ENCODE measurements around the gene MMP25.
"Not testable (repeated sequence)": the region's sequence is repeated elsewhere in the genome, so short reads cannot be mapped to it uniquely, and the experiment has no call there.

Gene MMP25

GRCh38 chr16:3074860-3075522 is 28.6 kb downstream of the MMP25 start:
- no peak for DNase-seq (ENCODE audit: low read depth, low spot score)
- Histone ChIP-seq H3K4me3 (ENCODE audit: insufficient read length, low read depth) (no peak overlapping the region), H3K4me1 (ENCODE audit: insufficient read depth, insufficient read length) (peaks cover 12% of the 10 kb centered on the region), H3K36me3 (ENCODE audit: insufficient read depth, insufficient read length, low read length) (no peaks in the 10 kb centered on the region), H3K9ac (ENCODE audit: insufficient read length, low read depth) (no peak overlapping the region), H3K9me3 (ENCODE audit: insufficient read depth, low read length) (no peaks in the 10 kb centered on the region), H3K27me3 (ENCODE audit: insufficient read depth, insufficient read length) (peaks cover 6% of the 10 kb centered on the region)
- TF ChIP-seq YY1 (IDR thresholded peaks at IDR 0.05; ENCODE audit: insufficient read depth, insufficient read length) = no peak
- no peak for TF ChIP-seq ZNF274 (IDR thresholded peaks at IDR 0.05; ENCODE audit: low read depth, low read length)
- no peak for TF ChIP-seq SUZ12 (IDR thresholded peaks at IDR 0.05; ENCODE audit: extremely low read depth, insufficient read depth, insufficient read length)

GRCh38 chr16:3075523-3075915 is 29.2 kb downstream of the MMP25 start:
- no peak for TF ChIP-seq YY1 (IDR thresholded peaks at IDR 0.05; ENCODE audit: insufficient read depth, insufficient read length)
- no peak for TF ChIP-seq SUZ12 (IDR thresholded peaks at IDR 0.05; ENCODE audit: extremely low read depth, insufficient read depth, insufficient read length)
- TF ChIP-seq ZNF274 (IDR thresholded peaks at IDR 0.05; ENCODE audit: low read depth, low read length) = no peak
- Histone ChIP-seq H3K36me3 (ENCODE audit: insufficient read depth, insufficient read length, low read length) (no peaks in the 10 kb centered on the region), H3K27me3 (ENCODE audit: insufficient read depth, insufficient read length) (peaks cover 6% of the 10 kb centered on the region), H3K4me3 (ENCODE audit: insufficient read length, low read depth) (no peak overlapping the region), H3K9me3 (ENCODE audit: insufficient read depth, low read length) (no peaks in the 10 kb centered on the region), H3K9ac (ENCODE audit: insufficient read length, low read depth) (no peak overlapping the region), H3K4me1 (ENCODE audit: insufficient read depth, insufficient read length) (peaks cover 12% of the 10 kb centered on the region)
- DNase-seq (ENCODE audit: low read depth, low spot score) = no peak

- not testable (repeated sequence) for H3K4me3 ChIP-seq (ENCODE audit: insufficient read length, low read depth); H3K9me3 ChIP-seq (ENCODE audit: insufficient read depth, low read length); H3K27me3 ChIP-seq (ENCODE audit: insufficient read depth, insufficient read length); H3K9ac ChIP-seq (ENCODE audit: insufficient read length, low read depth); H3K36me3 ChIP-seq (ENCODE audit: insufficient read depth, insufficient read length, low read length); DNase-seq (ENCODE audit: low read depth, low spot score)
- peaks cover 12% of the 10 kb centered on the region for H3K4me1 ChIP-seq (ENCODE audit: insufficient read depth, insufficient read length)
Measured at GRCh38 chr16:3075946-3076345, 29.6 kb downstream of the MMP25 start.

GRCh38 chr16:3076577-3076976 is 30.2 kb downstream of the MMP25 start:
- Histone ChIP-seq H3K36me3 (ENCODE audit: insufficient read depth, insufficient read length, low read length) (no peaks in the 10 kb centered on the region), H3K9me3 (ENCODE audit: insufficient read depth, low read length) (0 out of 2 replicates have a peak, but pooled peaks cover 4% of the 10 kb centered on the region), H3K4me1 (ENCODE audit: insufficient read depth, insufficient read length) (peaks cover 12% of the 10 kb centered on the region), H3K4me3 (ENCODE audit: insufficient read length, low read depth) (no peak overlapping the region), H3K27me3 (ENCODE audit: insufficient read depth, insufficient read length) (peaks cover 6% of the 10 kb centered on the region), H3K9ac (ENCODE audit: insufficient read length, low read depth) (no peak overlapping the region)
- no peak for DNase-seq (ENCODE audit: low read depth, low spot score)
- TF ChIP-seq SUZ12 (IDR thresholded peaks at IDR 0.05; ENCODE audit: extremely low read depth, insufficient read depth, insufficient read length) = no peak
- no peak for TF ChIP-seq ZNF274 (IDR thresholded peaks at IDR 0.05; ENCODE audit: low read depth, low read length)
- TF ChIP-seq YY1 (IDR thresholded peaks at IDR 0.05; ENCODE audit: insufficient read depth, insufficient read length) = no peak

GRCh38 chr16:3080024-3080423 is 33.7 kb downstream of the MMP25 start:
- no peak overlapping the region for H3K4me3 ChIP-seq (ENCODE audit: insufficient read length, low read depth)
- H3K9me3 ChIP-seq (ENCODE audit: insufficient read depth, low read length) = 0 out of 2 replicates have a peak, but pooled peaks cover 4% of the 10 kb centered on the region
- no peak overlapping the region for H3K9ac ChIP-seq (ENCODE audit: insufficient read length, low read depth)
- peaks cover 13% of the 10 kb centered on the region for H3K4me1 ChIP-seq (ENCODE audit: insufficient read depth, insufficient read length)
- no peak for TF ChIP-seq YY1 (IDR thresholded peaks at IDR 0.05; ENCODE audit: insufficient read depth, insufficient read length)
- no peaks in the 10 kb centered on the region for H3K36me3 ChIP-seq (ENCODE audit: insufficient read depth, insufficient read length, low read length)
- H3K27me3 ChIP-seq (ENCODE audit: insufficient read depth, insufficient read length) = no peaks in the 10 kb centered on the region
- DNase-seq (ENCODE audit: low read depth, low spot score) = no peak

GRCh38 chr16:3081957-3082356 is 35.6 kb downstream of the MMP25 start:
- not testable (repeated sequence) for H3K9ac ChIP-seq (ENCODE audit: insufficient read length, low read depth); H3K27me3 ChIP-seq (ENCODE audit: insufficient read depth, insufficient read length); H3K9me3 ChIP-seq (ENCODE audit: insufficient read depth, low read length); H3K36me3 ChIP-seq (ENCODE audit: insufficient read depth, insufficient read length, low read length); H3K4me1 ChIP-seq (ENCODE audit: insufficient read depth, insufficient read length); DNase-seq (ENCODE audit: low read depth, low spot score); H3K4me3 ChIP-seq (ENCODE audit: insufficient read length, low read depth)

- not testable (repeated sequence) for H3K9ac ChIP-seq (ENCODE audit: insufficient read length, low read depth); H3K9me3 ChIP-seq (ENCODE audit: insufficient read depth, low read length); H3K4me3 ChIP-seq (ENCODE audit: insufficient read length, low read depth); DNase-seq (ENCODE audit: low read depth, low spot score); H3K36me3 ChIP-seq (ENCODE audit: insufficient read depth, insufficient read length, low read length); H3K27me3 ChIP-seq (ENCODE audit: insufficient read depth, insufficient read length)
- H3K4me1 ChIP-seq (ENCODE audit: insufficient read depth, insufficient read length) = peaks cover 18% of the 10 kb centered on the region
Measured at GRCh38 chr16:3083408-3083807, 37.0 kb downstream of the MMP25 start.

GRCh38 chr16:3084491-3084890 is 38.1 kb downstream of the MMP25 start:
- no peaks in the 10 kb centered on the region for H3K27me3 ChIP-seq (ENCODE audit: insufficient read depth, insufficient read length)
- peaks cover 14% of the 10 kb centered on the region for H3K36me3 ChIP-seq (ENCODE audit: insufficient read depth, insufficient read length, low read length)
- H3K4me3 ChIP-seq (ENCODE audit: insufficient read length, low read depth) = no peak overlapping the region
- TF ChIP-seq YY1 (IDR thresholded peaks at IDR 0.05; ENCODE audit: insufficient read depth, insufficient read length) (no peak), ZNF274 (IDR thresholded peaks at IDR 0.05; ENCODE audit: low read depth, low read length) (no peak), SUZ12 (IDR thresholded peaks at IDR 0.05; ENCODE audit: extremely low read depth, insufficient read depth, insufficient read length) (no peak)
- no peak for DNase-seq (ENCODE audit: low read depth, low spot score)
- peaks cover 27% of the 10 kb centered on the region for H3K4me1 ChIP-seq (ENCODE audit: insufficient read depth, insufficient read length)
- H3K9ac ChIP-seq (ENCODE audit: insufficient read length, low read depth) = no peak overlapping the region
- 0 out of 2 replicates have a peak, but pooled peaks cover 4% of the 10 kb centered on the region for H3K9me3 ChIP-seq (ENCODE audit: insufficient read depth, low read length)
